Measurements from ENCODE around the gene TBC1D22A. TPM values are rescaled to one million over a fixed set of nuclear protein-coding genes. Genes with fewer than 3 reads are reported as not detected.

The TBC1D22A gene
- total and polyA plus RNA-seq, 4 experiments from 2014 or later, result 20.6 to 49.2 (median 36.7) TPM

DNA sequence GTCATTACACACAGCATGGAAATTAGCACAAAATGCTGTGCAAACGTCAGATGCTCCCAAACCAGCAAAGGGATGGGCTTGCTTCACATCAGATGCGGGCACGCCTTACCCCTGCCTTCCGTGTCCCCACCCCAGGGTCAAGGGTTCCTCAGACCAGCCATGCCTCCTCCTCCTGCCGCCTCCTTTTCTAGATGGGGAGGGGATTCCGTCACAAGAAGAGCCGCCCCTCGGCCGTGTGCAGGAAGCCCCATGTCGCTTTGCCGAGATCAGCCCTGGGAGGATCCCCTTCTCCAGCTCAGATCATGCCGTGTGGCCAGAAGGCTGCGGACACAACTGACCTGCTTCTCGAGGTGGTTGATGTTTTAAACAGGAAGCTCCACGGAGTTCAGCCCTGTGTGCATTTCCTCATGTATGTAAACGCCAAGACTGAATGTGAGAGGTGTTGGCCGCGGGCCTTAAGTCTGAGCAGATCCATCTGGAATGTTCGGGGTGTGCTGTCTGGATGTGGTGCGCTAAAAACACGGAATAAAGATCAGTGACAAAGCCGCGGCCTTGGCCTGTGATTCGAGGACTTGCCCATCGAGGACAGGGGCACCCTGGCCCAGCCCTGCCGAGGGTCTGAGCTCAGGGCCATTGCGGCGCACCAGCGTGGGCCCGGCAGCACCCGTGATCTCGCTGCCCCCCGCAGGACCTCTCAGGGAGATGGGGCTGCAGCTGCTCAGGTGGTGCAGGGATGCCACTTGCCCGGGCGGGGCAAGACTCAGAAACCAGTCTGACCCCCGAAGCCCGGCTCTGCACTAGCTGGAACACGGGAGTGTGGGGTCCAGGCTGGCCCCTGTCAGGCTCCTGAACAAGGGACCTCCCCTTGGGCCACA lies 412.9 kb downstream of the TBC1D22A start:
- peaks cover 16 to 47% of the 10 kb centered on the region in 2 donors for H3K36me3 Mint-ChIP-seq

DNA sequence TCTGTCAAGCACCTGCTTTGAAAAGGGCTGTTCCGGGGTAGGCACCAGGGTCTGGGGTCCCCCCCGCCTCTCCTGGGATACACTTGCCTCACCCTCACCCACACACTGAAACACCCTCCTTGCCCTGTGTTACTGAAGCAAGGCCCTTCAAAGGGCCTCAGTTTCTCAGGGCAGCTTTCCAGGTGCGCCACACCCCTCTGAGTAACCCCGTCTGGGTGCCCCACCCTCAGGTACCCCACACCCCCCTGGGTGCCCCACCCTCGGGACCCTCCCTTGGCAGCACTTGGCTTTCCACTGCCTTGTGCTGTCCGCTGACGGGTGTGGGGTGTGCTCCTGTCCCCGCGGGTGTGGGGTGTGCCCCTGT lies 413.6 kb downstream of the TBC1D22A start:
- Histone ChIP-seq H3K4me1 (ENCODE audit: insufficient read depth, low read length) (no peaks in the 10 kb centered on the region), H3K9me3 (ENCODE audit: control insufficient read depth in 1 of 2, low read length in 2 of 2) (no peaks in the 10 kb centered on the region), H3K27ac (ENCODE audit: low read depth, low read length) (no peak overlapping the region), H3K27me3 (ENCODE audit: insufficient read depth, low read length) (no peaks in the 10 kb centered on the region), H3K36me3 (ENCODE audit: insufficient read depth, low read length) (no peaks in the 10 kb centered on the region), H3K4me3 (ENCODE audit: low read length in 2 of 2) (no peak overlapping the region)
- no peak overlapping the region for H3K27ac Mint-ChIP-seq
- H3K4me1 Mint-ChIP-seq, result no peaks in the 10 kb centered on the region
- H3K9me3 Mint-ChIP-seq, result peaks cover 0 to 28% (median 9%) of the 10 kb centered on the region in 8 donors
- ChIA-PET CTCF (ENCODE audit: partially characterized antibody) (no interaction called here), POLR2A (ENCODE audit: partially characterized antibody) (no interaction called here)
- peaks cover 16 to 46% of the 10 kb centered on the region in 2 donors for H3K36me3 Mint-ChIP-seq
- intact Hi-C loops (cut with micrococcal nuclease), result no loop called here
- H3K4me3 Mint-ChIP-seq, result no peak overlapping the region
- H3K27me3 Mint-ChIP-seq, result no peaks in the 10 kb centered on the region
- DNase-seq, result no peak

More for the DNA sequence above, 412.9 kb downstream of the TBC1D22A start:
- Histone ChIP-seq H3K27me3 (ENCODE audit: insufficient read depth, low read length) (no peaks in the 10 kb centered on the region), H3K4me3 (ENCODE audit: low read length in 2 of 2) (no peak overlapping the region), H3K36me3 (ENCODE audit: insufficient read depth, low read length) (no peaks in the 10 kb centered on the region), H3K27ac (ENCODE audit: low read depth, low read length) (no peak overlapping the region), H3K9me3 (ENCODE audit: control insufficient read depth in 1 of 2, low read length in 2 of 2) (no peaks in the 10 kb centered on the region), H3K4me1 (ENCODE audit: insufficient read depth, low read length) (no peaks in the 10 kb centered on the region)
- H3K27me3 Mint-ChIP-seq, result no peaks in the 10 kb centered on the region
- H3K4me3 Mint-ChIP-seq, result no peak overlapping the region
- intact Hi-C loops (cut with micrococcal nuclease), result no loop called here
- POLR2A ChIA-PET (ENCODE audit: partially characterized antibody), result no interaction called here
- no peaks in the 10 kb centered on the region for H3K4me1 Mint-ChIP-seq
- H3K9me3 Mint-ChIP-seq, result peaks cover 0 to 22% (median 6%) of the 10 kb centered on the region in 8 donors
- no peak for DNase-seq
- CTCF ChIA-PET (ENCODE audit: partially characterized antibody), result no interaction called here
- H3K27ac Mint-ChIP-seq, result peak overlapping the region in 1 of 7 donors; percentile 55

- Mint-ChIP-seq H3K4me3 (peak overlapping the region in 1 of 8 donors; percentile 12), H3K9me3 (peaks cover 0 to 33% (median 14%) of the 10 kb centered on the region in 8 donors)
- no peak for DNase-seq
Observed at GRCh38 chr22:47176573-47177333, 414.3 kb downstream of the TBC1D22A start.

DNA sequence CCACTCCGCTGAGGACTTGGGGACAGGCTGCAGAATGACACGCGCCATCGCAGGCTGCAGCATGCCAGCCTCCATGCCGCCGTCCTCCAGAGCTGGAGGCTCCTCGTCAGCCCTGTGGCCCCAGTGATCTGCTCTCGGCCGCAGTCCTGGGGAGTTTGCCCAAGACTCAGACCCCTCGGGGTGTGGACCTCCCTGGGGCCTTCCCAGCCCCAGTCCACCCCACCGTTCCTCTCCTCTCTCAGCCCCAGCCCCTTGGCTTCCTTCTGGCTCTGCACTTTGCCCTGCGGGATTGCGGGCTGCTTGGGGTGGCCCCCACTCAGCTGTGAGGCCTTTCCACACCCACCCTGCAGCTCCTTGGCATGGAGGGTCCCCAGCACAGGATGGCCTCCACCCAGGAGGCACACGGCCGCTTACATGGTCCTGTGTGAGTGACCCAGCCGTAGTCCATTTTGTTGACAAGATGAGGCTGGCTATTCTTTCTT lies 414.9 kb downstream of the TBC1D22A start:
- no peaks in the 10 kb centered on the region for H3K27me3 Mint-ChIP-seq
- H3K4me3 Mint-ChIP-seq, result no peak overlapping the region
- no peak overlapping the region for H3K27ac ChIP-seq (ENCODE audit: low read depth, low read length)
- no peaks in the 10 kb centered on the region for H3K36me3 ChIP-seq (ENCODE audit: insufficient read depth, low read length)
- no peaks in the 10 kb centered on the region for H3K4me1 Mint-ChIP-seq
- DNase-seq, result no peak
- peaks cover 0 to 37% (median 20%) of the 10 kb centered on the region in 8 donors for H3K9me3 Mint-ChIP-seq
- H3K9me3 ChIP-seq (ENCODE audit: control insufficient read depth in 1 of 2, low read length in 2 of 2), result no peaks in the 10 kb centered on the region
- POLR2A ChIA-PET (ENCODE audit: partially characterized antibody), result no interaction called here
- H3K4me3 ChIP-seq (ENCODE audit: low read length in 2 of 2), result no peak overlapping the region
- no peak overlapping the region for H3K27ac Mint-ChIP-seq
- no peaks in the 10 kb centered on the region for H3K4me1 ChIP-seq (ENCODE audit: insufficient read depth, low read length)
- no peaks in the 10 kb centered on the region for H3K27me3 ChIP-seq (ENCODE audit: insufficient read depth, low read length)
- H3K36me3 Mint-ChIP-seq, result peaks cover 15 to 44% of the 10 kb centered on the region in 2 donors
- CTCF ChIA-PET (ENCODE audit: partially characterized antibody), result no interaction called here
- intact Hi-C loops (cut with micrococcal nuclease), result no loop called here

More at GRCh38 chr22:47176573-47177333, 414.3 kb downstream of the TBC1D22A start:
- Mint-ChIP-seq H3K36me3 (peaks cover 16 to 46% of the 10 kb centered on the region in 2 donors), H3K4me1 (no peaks in the 10 kb centered on the region), H3K27ac (no peak overlapping the region), H3K27me3 (no peaks in the 10 kb centered on the region)
- CTCF ChIA-PET (ENCODE audit: partially characterized antibody), result no interaction called here
- Histone ChIP-seq H3K4me1 (ENCODE audit: insufficient read depth, low read length) (no peaks in the 10 kb centered on the region), H3K4me3 (ENCODE audit: low read length in 2 of 2) (no peak overlapping the region), H3K36me3 (ENCODE audit: insufficient read depth, low read length) (no peaks in the 10 kb centered on the region), H3K27me3 (ENCODE audit: insufficient read depth, low read length) (no peaks in the 10 kb centered on the region), H3K9me3 (ENCODE audit: control insufficient read depth in 1 of 2, low read length in 2 of 2) (no peaks in the 10 kb centered on the region), H3K27ac (ENCODE audit: low read depth, low read length) (no peak overlapping the region)
- intact Hi-C loops (cut with micrococcal nuclease), result no loop called here
- POLR2A ChIA-PET (ENCODE audit: partially characterized antibody), result no interaction called here

DNA sequence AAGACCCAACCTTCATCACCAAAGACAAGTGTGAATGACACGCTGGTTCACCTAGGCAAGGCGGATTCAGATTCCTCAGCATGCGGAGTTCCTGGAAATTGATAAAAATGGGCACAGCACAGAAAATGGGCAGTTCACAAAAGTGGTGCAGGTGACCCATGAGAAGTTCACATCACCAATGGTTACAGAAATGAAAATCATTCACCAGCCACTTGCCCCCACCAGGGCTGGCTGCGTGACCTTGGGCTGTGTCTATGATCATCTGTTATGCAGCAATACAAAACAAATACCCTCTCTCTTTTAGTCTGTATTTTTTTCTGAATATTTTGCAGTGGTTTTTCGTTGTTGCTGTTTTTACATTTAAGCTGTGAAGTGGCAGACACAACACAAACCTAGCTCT lies 415.9 kb downstream of the TBC1D22A start:
- Histone ChIP-seq H3K27ac (ENCODE audit: low read depth, low read length) (no peak overlapping the region), H3K27me3 (ENCODE audit: insufficient read depth, low read length) (no peaks in the 10 kb centered on the region), H3K4me1 (ENCODE audit: insufficient read depth, low read length) (no peaks in the 10 kb centered on the region), H3K36me3 (ENCODE audit: insufficient read depth, low read length) (no peaks in the 10 kb centered on the region), H3K4me3 (ENCODE audit: low read length in 2 of 2) (no peak overlapping the region), H3K9me3 (ENCODE audit: control insufficient read depth in 1 of 2, low read length in 2 of 2) (no peaks in the 10 kb centered on the region)
- ChIA-PET POLR2A (ENCODE audit: partially characterized antibody) (no interaction called here), CTCF (ENCODE audit: partially characterized antibody) (no interaction called here)
- H3K4me1 Mint-ChIP-seq, result no peaks in the 10 kb centered on the region
- H3K36me3 Mint-ChIP-seq, result peaks cover 13 to 40% of the 10 kb centered on the region in 2 donors
- intact Hi-C loops (cut with micrococcal nuclease), result no loop called here
- no peak overlapping the region for H3K4me3 Mint-ChIP-seq
- no peak overlapping the region for H3K27ac Mint-ChIP-seq
- DNase-seq, result no peak
- H3K9me3 Mint-ChIP-seq, result peaks cover 3 to 46% (median 26%) of the 10 kb centered on the region in 8 donors
- H3K27me3 Mint-ChIP-seq, result no peaks in the 10 kb centered on the region

DNA sequence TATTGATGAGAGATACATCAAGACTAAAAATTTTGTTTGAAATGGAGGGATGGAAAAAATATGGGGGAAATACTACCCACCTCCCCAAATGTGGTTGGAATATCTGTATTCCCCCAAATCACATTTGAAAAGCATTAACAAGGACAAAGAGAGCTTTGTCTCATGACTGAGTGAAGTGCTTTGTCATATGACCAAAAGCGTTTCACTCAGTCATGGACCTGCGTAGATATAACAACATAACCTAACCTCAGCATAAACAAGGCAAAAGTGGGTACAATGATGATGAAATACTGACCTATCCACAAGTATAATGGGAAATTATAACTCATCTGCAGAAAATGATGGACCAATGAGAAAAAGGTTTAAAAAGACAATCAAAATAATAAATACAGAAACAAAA lies 418.3 kb downstream of the TBC1D22A start:
- H3K4me3 Mint-ChIP-seq, result no peak overlapping the region
- no peak overlapping the region for H3K27ac Mint-ChIP-seq
- Histone ChIP-seq H3K9me3 (ENCODE audit: control insufficient read depth in 1 of 2, low read length in 2 of 2) (no peaks in the 10 kb centered on the region), H3K27ac (ENCODE audit: low read depth, low read length) (no peak overlapping the region), H3K4me1 (ENCODE audit: insufficient read depth, low read length) (no peaks in the 10 kb centered on the region), H3K4me3 (ENCODE audit: low read length in 2 of 2) (no peak overlapping the region), H3K27me3 (ENCODE audit: insufficient read depth, low read length) (no peaks in the 10 kb centered on the region), H3K36me3 (ENCODE audit: insufficient read depth, low read length) (no peaks in the 10 kb centered on the region)
- intact Hi-C loops (cut with micrococcal nuclease), result no loop called here
- CTCF ChIA-PET (ENCODE audit: partially characterized antibody), result no interaction called here
- peaks cover 9 to 67% (median 45%) of the 10 kb centered on the region in 8 donors for H3K9me3 Mint-ChIP-seq
- POLR2A ChIA-PET (ENCODE audit: partially characterized antibody), result no interaction called here
- no peaks in the 10 kb centered on the region for H3K27me3 Mint-ChIP-seq
- no peak for DNase-seq
- peaks cover 7 to 22% of the 10 kb centered on the region in 2 donors for H3K36me3 Mint-ChIP-seq
- no peaks in the 10 kb centered on the region for H3K4me1 Mint-ChIP-seq

DNA sequence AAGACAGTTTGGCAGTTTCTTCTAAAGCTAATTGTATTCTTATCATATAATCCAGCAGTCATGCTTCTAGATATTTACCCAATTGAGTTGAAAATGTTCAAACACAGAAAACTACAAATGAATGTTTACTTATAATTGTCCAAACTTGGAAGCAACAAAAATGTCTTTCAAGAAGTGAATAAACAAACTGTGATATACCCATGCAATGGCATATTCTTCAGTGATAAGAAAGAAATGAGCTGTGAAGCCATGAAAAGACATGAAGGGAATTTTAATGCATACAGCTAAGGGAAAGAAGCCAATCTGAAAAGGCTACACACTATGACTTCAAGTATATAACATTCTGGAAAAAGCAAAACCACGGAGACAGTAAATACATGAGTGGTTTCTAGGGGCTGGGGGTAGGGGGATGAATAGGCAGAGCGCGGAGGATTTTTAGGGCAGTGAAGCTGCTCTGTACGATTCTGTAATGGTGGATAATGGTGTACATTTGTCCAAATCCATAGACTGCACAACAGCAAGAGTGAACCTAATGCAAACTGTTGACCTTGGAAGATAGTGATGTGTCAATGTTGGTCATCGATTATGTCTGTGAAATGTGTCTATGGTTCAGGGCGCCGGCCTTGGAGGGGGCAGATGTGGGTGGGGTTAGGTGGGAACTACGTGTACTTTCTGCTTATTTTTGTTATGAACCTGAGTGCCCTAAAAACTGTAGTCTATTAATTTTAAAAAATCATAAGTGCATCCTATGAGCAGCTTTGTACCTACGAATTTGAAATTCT lies 424.9 kb downstream of the TBC1D22A start:
- DNase-seq, result no peak
- Histone ChIP-seq H3K36me3 (ENCODE audit: insufficient read depth, low read length) (no peaks in the 10 kb centered on the region), H3K9me3 (ENCODE audit: control insufficient read depth in 1 of 2, low read length in 2 of 2) (no peaks in the 10 kb centered on the region), H3K27ac (ENCODE audit: low read depth, low read length) (no peak overlapping the region), H3K27me3 (ENCODE audit: insufficient read depth, low read length) (no peaks in the 10 kb centered on the region), H3K4me1 (ENCODE audit: insufficient read depth, low read length) (no peaks in the 10 kb centered on the region), H3K4me3 (ENCODE audit: low read length in 2 of 2) (no peak overlapping the region)
- POLR2A ChIA-PET (ENCODE audit: partially characterized antibody), result no interaction called here
- no peaks in the 10 kb centered on the region for H3K36me3 Mint-ChIP-seq
- intact Hi-C loops (cut with micrococcal nuclease), result no loop called here
- H3K4me3 Mint-ChIP-seq, result no peak overlapping the region
- no peaks in the 10 kb centered on the region for H3K4me1 Mint-ChIP-seq
- CTCF ChIA-PET (ENCODE audit: partially characterized antibody), result no interaction called here
- no peaks in the 10 kb centered on the region for H3K27me3 Mint-ChIP-seq
- peaks cover 8 to 45% (median 31%) of the 10 kb centered on the region in 8 donors for H3K9me3 Mint-ChIP-seq
- no peak overlapping the region for H3K27ac Mint-ChIP-seq

Data from CD4-positive, alpha-beta memory T cell (primary cell).